Endothelial cell of umbilical vein (primary cell): ENCODE results near the gene HTRA3.

Experiments used
- EZH2 ChIP-seq: IDR thresholded peaks from 2 replicates; pipeline ENCODE4 v1.6.1; 2012; ENCODE audit warnings: borderline replicate concordance, low read depth, mild to moderate bottlenecking, moderate library complexity, low read length, inconsistent platforms; ENCODE audit not compliant: severe bottlenecking
- FOS ChIP-seq: IDR thresholded peaks from 2 replicates; pipeline ENCODE4 v1.6.1; 2011; ENCODE audit warnings: mild to moderate bottlenecking, low read length, moderate library complexity, borderline replicate concordance; ENCODE audit not compliant: insufficient read depth
- GATA2 ChIP-seq: IDR thresholded peaks from 2 replicates; pipeline ENCODE4 v1.7.0; 2011; ENCODE audit warnings: low read depth, mild to moderate bottlenecking, moderate library complexity, mixed read lengths, low read length; ENCODE audit not compliant: insufficient read length, insufficient read depth
- POLR2A ChIP-seq: IDR thresholded peaks from 2 replicates; pipeline ENCODE4 v1.6.1; 2012; ENCODE audit warnings: low read depth, mild to moderate bottlenecking, control low read depth, low read length
- POLR2AphosphoS5 ChIP-seq: IDR thresholded peaks from 2 replicates; pipeline ENCODE4 v1.6.1; 2012; ENCODE audit warnings: low read depth, mild to moderate bottlenecking, control low read depth, low read length, moderate library complexity; ENCODE audit not compliant: insufficient read depth
- TF ChIP-seq, protein P1 (sequence below), 2 donors: IDR thresholded peaks; 1 replicate in 1 of 2; 2 replicates in 1 of 2; pipeline ENCODE4 v1.5.1; 2011; ENCODE audit warnings: low read length in 2 of 2, mild to moderate bottlenecking in 2 of 2, moderate library complexity in 2 of 2, control low read depth in 1 of 2, inconsistent platforms in 1 of 2, low read depth in 1 of 2; ENCODE audit not compliant: insufficient read depth in 1 of 2; ENCODE audit errors: extremely low read depth in 1 of 2
- TF ChIP-seq, protein P2 (sequence below): IDR thresholded peaks from 2 replicates; pipeline ENCODE4 v1.6.1; 2011; ENCODE audit not compliant: insufficient read depth, insufficient read length

DNA sequence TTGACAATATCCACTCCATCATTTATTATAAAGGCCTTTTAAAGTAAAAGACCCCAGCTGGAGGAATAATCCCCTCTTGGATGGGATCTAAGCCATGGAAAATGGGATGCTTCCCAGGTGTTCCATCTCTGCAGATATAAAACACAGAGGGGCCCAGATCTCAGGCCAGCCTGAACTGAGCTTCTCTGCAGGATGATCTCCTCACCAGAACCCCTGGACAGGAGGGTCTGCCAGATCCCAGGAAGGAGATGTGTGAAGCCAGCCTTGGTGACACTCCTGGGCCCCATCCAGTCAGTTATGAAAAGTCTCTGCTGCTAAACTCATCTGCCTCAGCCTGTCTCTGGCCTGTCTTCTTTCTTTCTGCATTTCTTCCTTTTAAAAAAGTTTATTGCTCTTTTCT lies 56.7 kb downstream of the HTRA3 start:
- TF ChIP-seq, protein P1, sequence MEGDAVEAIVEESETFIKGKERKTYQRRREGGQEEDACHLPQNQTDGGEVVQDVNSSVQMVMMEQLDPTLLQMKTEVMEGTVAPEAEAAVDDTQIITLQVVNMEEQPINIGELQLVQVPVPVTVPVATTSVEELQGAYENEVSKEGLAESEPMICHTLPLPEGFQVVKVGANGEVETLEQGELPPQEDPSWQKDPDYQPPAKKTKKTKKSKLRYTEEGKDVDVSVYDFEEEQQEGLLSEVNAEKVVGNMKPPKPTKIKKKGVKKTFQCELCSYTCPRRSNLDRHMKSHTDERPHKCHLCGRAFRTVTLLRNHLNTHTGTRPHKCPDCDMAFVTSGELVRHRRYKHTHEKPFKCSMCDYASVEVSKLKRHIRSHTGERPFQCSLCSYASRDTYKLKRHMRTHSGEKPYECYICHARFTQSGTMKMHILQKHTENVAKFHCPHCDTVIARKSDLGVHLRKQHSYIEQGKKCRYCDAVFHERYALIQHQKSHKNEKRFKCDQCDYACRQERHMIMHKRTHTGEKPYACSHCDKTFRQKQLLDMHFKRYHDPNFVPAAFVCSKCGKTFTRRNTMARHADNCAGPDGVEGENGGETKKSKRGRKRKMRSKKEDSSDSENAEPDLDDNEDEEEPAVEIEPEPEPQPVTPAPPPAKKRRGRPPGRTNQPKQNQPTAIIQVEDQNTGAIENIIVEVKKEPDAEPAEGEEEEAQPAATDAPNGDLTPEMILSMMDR (IDR thresholded peaks at IDR 0.05; ENCODE audit: extremely low read depth in 1 of 2, insufficient read depth in 1 of 2, low read depth in 1 of 2, low read length in 2 of 2), result no peak
- TF ChIP-seq POLR2AphosphoS5 (no peak), POLR2A (no peak), FOS (no peak), EZH2 (no peak), GATA2 (no peak)
- TF ChIP-seq, protein P2, sequence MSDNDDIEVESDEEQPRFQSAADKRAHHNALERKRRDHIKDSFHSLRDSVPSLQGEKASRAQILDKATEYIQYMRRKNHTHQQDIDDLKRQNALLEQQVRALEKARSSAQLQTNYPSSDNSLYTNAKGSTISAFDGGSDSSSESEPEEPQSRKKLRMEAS, result no peak
